Measurements from ENCODE around the gene ZNF296.

DNA sequence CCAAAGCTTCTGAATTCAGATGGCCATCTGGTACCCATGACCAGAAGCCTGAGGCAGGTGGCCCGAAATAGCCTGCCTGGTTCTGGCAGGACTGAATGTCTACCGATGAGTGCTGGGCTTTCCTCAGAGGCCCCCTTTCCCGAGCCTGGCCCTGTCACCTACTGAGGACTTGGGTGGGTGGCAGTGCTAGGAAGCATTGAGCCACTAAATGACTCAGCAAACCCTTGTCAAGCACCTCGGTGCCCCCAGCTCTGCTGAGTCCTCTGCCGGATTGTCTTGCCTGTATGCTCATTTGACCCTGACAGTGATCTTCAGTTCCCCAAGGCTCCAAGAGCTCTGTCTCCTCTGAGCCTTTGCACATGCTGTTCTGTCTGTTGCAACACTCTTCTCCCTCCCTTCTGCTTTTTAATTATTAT lies 34.6 kb upstream of the ZNF296 start:
- no peak for TF ChIP-seq POLR2A (IDR thresholded peaks at IDR 0.05; ENCODE audit: low read length)
- no peak for TF ChIP-seq GATA1 (IDR thresholded peaks at IDR 0.05; ENCODE audit: low read depth, low read length)

All from erythroblast (primary cell).